Activated CD4-positive, alpha-beta T cell treated with anti-CD3 and anti-CD28 coated beads, Interleukin-2, amount 10 ng/mL, durations not matched to agents 24 days and 14 days (primary cell): ENCODE measurements around the gene REEP1. TPM values are rescaled to one million over a fixed set of nuclear protein-coding genes. Genes with fewer than 3 reads are reported as not detected.

Source experiments
- DNase-seq: peaks from one replicate; pipeline ENCODE4 v3.0.0; 2022
- H3K27ac Mint-ChIP-seq: one replicate; pipeline ENCODE4 v1.8.0; 2022; ENCODE audit warnings: mild to moderate bottlenecking, mixed read lengths
- H3K27me3 Mint-ChIP-seq: one replicate; pipeline ENCODE4 v1.8.0; 2022; ENCODE audit warnings: mixed read lengths
- H3K36me3 Mint-ChIP-seq: one replicate; pipeline ENCODE4 v1.8.0; 2022; ENCODE audit warnings: low read depth, mild to moderate bottlenecking, mixed read lengths
- H3K4me1 Mint-ChIP-seq: one replicate; pipeline ENCODE4 v1.8.0; 2021; ENCODE audit warnings: mixed read lengths
- H3K4me3 Mint-ChIP-seq: one replicate; pipeline ENCODE4 v1.8.0; 2022; ENCODE audit warnings: mild to moderate bottlenecking, moderate library complexity, mixed read lengths
- H3K9me3 Mint-ChIP-seq: one replicate; pipeline ENCODE4 v1.8.0; 2021; ENCODE audit warnings: mixed read lengths
- intact Hi-C: fragments of 100-400 bp; cut with micrococcal nuclease; formaldehyde crosslinking; loops from one replicate; pipeline ENCODE4 v1.15.1; 2023
- total RNA-seq: library from RNA; stranded (reverse); gene quantifications from 2 replicates; pipeline ENCODE4 v1.2.3, GENCODE V29; 2022

The REEP1 gene
- total RNA-seq, 1 donor from 2014 or later: 0.44 TPM

DNA sequence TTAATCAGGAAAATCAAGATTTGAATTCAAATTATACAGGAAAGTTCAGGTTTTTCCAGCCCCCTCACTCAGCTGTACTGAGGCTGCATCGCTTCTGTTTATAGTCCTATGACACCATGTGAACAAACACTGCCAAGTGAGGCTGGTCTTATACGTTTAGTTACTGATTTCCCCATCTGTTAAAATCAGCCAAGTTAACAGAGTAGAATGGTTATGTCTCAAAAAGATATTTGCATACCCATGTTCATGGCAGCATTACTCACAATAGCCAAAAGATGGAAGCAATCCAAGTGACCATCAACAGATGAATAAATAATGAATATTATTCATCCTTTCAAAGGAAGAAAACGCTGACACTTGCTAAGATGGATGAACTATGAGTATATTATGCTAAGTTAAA, 43.8 kb downstream of the REEP1 start:
- Mint-ChIP-seq H3K4me1 (no peaks in the 10 kb centered on the region), H3K36me3 (no peaks in the 10 kb centered on the region), H3K9me3 (no peaks in the 10 kb centered on the region), H3K27ac (no peak overlapping the region), H3K4me3 (no peak overlapping the region), H3K27me3 (peaks cover 27% of the 10 kb centered on the region)
- DNase-seq: no peak
- intact Hi-C loops: loop anchor here (10.0 kb wide), 1 partner anchor 69 kb away; no protein-coding TSS in a partner anchor

GRCh38 chr2:86292571-86293515, 44.6 kb downstream of the REEP1 start:
- Mint-ChIP-seq H3K4me1 (no peaks in the 10 kb centered on the region), H3K36me3 (no peaks in the 10 kb centered on the region), H3K9me3 (no peaks in the 10 kb centered on the region), H3K4me3 (no peak overlapping the region), H3K27me3 (peaks cover 29% of the 10 kb centered on the region), H3K27ac (no peak overlapping the region)
- no peak for DNase-seq
- intact Hi-C loops: loop anchor here (10.0 kb wide), 1 partner anchor 68 kb away; no protein-coding TSS in a partner anchor

GRCh38 chr2:86291328-86291662, 46.1 kb downstream of the REEP1 start:
- H3K27ac Mint-ChIP-seq: no peak overlapping the region
- no peak overlapping the region for H3K4me3 Mint-ChIP-seq
- no peak for DNase-seq
- H3K36me3 Mint-ChIP-seq: no peaks in the 10 kb centered on the region
- no peaks in the 10 kb centered on the region for H3K9me3 Mint-ChIP-seq
- H3K27me3 Mint-ChIP-seq: peaks cover 25% of the 10 kb centered on the region
- intact Hi-C loops: loop anchor here (10.0 kb wide), 1 partner anchor 66 kb away; no protein-coding TSS in a partner anchor
- no peaks in the 10 kb centered on the region for H3K4me1 Mint-ChIP-seq

GRCh38 chr2:86290596-86291327, 46.7 kb downstream of the REEP1 start:
- H3K4me1 Mint-ChIP-seq: no peaks in the 10 kb centered on the region
- H3K27me3 Mint-ChIP-seq: peaks cover 27% of the 10 kb centered on the region
- no peak overlapping the region for H3K4me3 Mint-ChIP-seq
- no peaks in the 10 kb centered on the region for H3K9me3 Mint-ChIP-seq
- no peaks in the 10 kb centered on the region for H3K36me3 Mint-ChIP-seq
- intact Hi-C loops: loop anchor here (10.0 kb wide), 1 partner anchor 66 kb away; no protein-coding TSS in a partner anchor
- DNase-seq: no peak
- no peak overlapping the region for H3K27ac Mint-ChIP-seq

DNA sequence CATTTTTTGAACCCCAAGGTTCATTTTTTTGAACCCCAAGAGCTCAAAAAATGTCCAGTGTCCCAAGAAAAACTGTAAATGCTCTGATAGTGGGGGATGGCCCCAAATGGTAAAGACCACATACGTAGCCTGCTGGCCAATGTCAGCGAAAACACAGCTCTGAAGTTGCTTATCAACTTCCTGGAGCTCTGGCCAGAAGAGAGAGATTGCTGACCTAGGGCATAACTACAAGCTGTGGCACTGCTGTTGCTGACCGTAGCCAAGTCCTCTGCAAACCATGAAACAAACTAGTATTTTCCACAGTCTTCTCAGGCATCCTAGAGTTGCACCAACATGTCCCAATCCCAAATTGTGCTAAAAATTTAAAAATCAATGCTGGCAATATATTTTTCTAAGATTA, 50.9 kb downstream of the REEP1 start:
- Mint-ChIP-seq H3K4me3 (no peak overlapping the region), H3K4me1 (no peaks in the 10 kb centered on the region), H3K27ac (no peak overlapping the region), H3K27me3 (peaks cover 21% of the 10 kb centered on the region), H3K9me3 (no peaks in the 10 kb centered on the region), H3K36me3 (no peaks in the 10 kb centered on the region)
- no peak for DNase-seq
- intact Hi-C loops: no loop called here

DNA sequence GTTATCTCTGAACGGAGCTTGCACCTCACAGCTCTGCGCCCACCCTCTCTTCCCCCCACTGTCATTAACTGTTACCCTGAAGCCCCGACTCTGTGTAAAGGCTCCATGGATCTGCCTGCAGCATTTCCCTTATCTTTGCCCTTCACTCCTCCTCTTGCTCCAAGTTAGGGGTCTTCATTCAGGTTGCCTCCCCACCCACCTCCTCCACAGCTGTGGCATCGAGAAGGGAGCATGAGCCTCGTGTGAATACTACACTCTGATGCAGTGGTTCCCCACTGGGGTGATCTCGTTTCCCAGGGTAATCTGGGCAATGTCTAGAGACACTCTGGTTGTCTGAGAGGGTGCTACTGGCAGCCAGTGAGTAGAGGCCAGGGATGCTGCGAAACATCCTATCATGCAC, 51.4 kb downstream of the REEP1 start:
- intact Hi-C loops: no loop called here
- no peak overlapping the region for H3K4me3 Mint-ChIP-seq
- DNase-seq: no peak
- H3K36me3 Mint-ChIP-seq: no peaks in the 10 kb centered on the region
- no peak overlapping the region for H3K27ac Mint-ChIP-seq
- H3K9me3 Mint-ChIP-seq: no peaks in the 10 kb centered on the region
- H3K4me1 Mint-ChIP-seq: no peaks in the 10 kb centered on the region
- H3K27me3 Mint-ChIP-seq: peaks cover 17% of the 10 kb centered on the region

- Mint-ChIP-seq H3K36me3 (no peaks in the 10 kb centered on the region), H3K27me3 (peaks cover 17% of the 10 kb centered on the region), H3K9me3 (no peaks in the 10 kb centered on the region), H3K27ac (no peak overlapping the region), H3K4me3 (no peak overlapping the region), H3K4me1 (no peaks in the 10 kb centered on the region)
- intact Hi-C loops: no loop called here
- no peak for DNase-seq
Observed at GRCh38 chr2:86285571-86285970, 51.9 kb downstream of the REEP1 start.

- Mint-ChIP-seq H3K27me3 (peaks cover 15% of the 10 kb centered on the region), H3K4me3 (no peak overlapping the region), H3K4me1 (no peaks in the 10 kb centered on the region), H3K36me3 (no peaks in the 10 kb centered on the region), H3K27ac (no peak overlapping the region), H3K9me3 (no peaks in the 10 kb centered on the region)
- intact Hi-C loops: no loop called here
- no peak for DNase-seq
Observed at GRCh38 chr2:86284987-86285386, 52.4 kb downstream of the REEP1 start.

GRCh38 chr2:86284401-86284841, 53.0 kb downstream of the REEP1 start:
- no peak for DNase-seq
- H3K27ac Mint-ChIP-seq: no peak overlapping the region

DNA sequence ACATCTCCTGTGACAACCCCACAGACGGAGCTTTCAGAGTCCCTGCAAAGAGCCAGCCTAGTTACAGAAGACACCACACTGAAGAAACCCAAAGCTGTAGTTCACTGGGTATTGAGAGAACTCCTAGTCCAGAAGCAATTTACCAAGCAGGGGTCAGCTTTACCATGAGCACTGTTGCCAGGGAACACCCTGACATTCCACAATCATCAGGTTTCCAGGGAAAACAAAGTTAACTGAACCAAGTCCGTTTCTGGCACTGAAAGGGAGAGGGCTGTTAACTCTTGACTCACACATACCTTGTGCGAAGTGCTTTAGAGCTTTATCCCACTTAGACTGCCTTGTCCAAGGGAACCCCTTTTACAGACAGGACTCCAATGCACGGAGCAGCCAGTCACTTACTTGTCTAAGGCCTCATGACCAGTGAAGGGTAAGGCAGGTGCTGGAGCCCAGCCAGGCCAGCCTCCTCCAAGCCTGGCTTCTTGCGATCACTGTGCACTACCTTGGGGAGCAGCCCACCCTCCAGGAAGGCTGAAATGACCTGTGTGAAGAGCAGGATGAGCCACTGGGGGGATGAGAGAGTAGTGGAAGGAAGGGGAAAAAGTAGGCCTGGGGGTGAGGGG, 53.9 kb downstream of the REEP1 start:
- H3K9me3 Mint-ChIP-seq: no peaks in the 10 kb centered on the region
- H3K4me1 Mint-ChIP-seq: no peaks in the 10 kb centered on the region
- DNase-seq: no peak
- no peak overlapping the region for H3K4me3 Mint-ChIP-seq
- intact Hi-C loops: no loop called here
- no peaks in the 10 kb centered on the region for H3K36me3 Mint-ChIP-seq
- peaks cover 10% of the 10 kb centered on the region for H3K27me3 Mint-ChIP-seq
- H3K27ac Mint-ChIP-seq: no peak overlapping the region

More at GRCh38 chr2:86284401-86284841, 53.0 kb downstream of the REEP1 start:
- H3K9me3 Mint-ChIP-seq: no peaks in the 10 kb centered on the region
- intact Hi-C loops: no loop called here
- no peaks in the 10 kb centered on the region for H3K4me1 Mint-ChIP-seq
- H3K27me3 Mint-ChIP-seq: peaks cover 12% of the 10 kb centered on the region
- no peaks in the 10 kb centered on the region for H3K36me3 Mint-ChIP-seq
- no peak overlapping the region for H3K4me3 Mint-ChIP-seq

DNA sequence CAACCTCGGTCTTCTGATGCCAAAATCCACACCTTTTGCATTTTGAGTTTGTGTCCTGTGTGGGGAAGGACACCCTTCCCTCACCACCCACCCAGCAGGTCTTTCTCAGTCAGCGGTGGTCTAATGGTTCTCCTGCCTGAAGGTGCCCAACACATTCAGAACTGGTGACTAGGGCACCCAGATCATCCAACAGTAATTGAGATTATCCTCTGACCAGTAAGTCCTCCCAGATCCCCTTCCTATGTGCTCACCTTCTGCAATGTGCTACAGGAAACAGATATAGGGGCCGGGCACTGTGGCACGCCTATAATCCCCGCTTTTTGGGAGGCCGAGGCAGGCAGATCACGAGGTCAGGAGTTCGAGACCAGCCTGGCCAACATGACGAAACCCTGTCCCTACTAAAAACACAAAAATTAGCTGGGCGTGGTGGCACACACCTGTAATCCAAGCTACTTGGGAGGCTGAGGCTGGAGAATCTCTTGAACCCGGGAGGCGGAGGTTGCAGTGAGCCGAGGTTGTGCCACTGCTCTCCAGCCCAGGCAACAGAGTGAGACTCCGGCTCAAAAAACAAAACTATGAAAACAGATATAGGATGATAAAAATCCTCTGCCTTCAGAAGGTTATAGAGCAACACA, 56.2 kb downstream of the REEP1 start:
- Mint-ChIP-seq H3K4me3 (no peak overlapping the region), H3K9me3 (no peaks in the 10 kb centered on the region), H3K4me1 (no peaks in the 10 kb centered on the region), H3K27ac (no peak overlapping the region), H3K36me3 (no peaks in the 10 kb centered on the region), H3K27me3 (peaks cover 9% of the 10 kb centered on the region)
- intact Hi-C loops: no loop called here
- DNase-seq: no peak

DNA sequence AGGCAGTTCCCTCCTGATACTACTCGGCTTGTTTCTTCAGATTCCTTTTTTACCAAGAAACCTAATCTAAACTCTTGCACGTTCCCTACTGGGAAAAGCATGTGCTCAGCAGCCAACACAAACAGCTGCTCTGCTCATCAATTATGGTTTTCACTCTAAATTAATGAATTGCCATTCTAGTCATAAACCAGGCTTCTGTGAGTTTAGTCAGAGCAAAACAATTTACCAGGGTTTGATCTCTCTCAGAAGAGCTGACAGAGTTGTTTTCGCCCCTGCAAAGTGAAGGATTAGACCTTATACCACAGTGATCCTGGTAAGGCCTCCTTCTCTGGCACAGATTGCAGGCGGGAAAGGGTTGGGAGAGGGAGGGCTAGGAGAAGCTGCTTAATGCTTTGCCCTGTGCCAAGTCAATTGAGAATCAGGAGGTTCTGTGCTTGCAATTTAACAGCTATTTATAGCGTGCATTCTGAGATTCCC, 57.2 kb downstream of the REEP1 start:
- Mint-ChIP-seq H3K9me3 (peaks cover 6% of the 10 kb centered on the region), H3K4me1 (peaks cover 5% of the 10 kb centered on the region), H3K27me3 (peaks cover 4% of the 10 kb centered on the region), H3K27ac (no peak overlapping the region), H3K36me3 (no peaks in the 10 kb centered on the region), H3K4me3 (no peak overlapping the region)
- DNase-seq: no peak
- intact Hi-C loops: no loop called here

GRCh38 chr2:86275962-86276361, 61.5 kb downstream of the REEP1 start:
- DNase-seq: no peak

More at GRCh38 chr2:86275962-86276361, 61.5 kb downstream of the REEP1 start:
- H3K9me3 Mint-ChIP-seq: peaks cover 28% of the 10 kb centered on the region
- H3K27me3 Mint-ChIP-seq: peaks cover 2% of the 10 kb centered on the region
- no peak overlapping the region for H3K4me3 Mint-ChIP-seq
- peaks cover 27% of the 10 kb centered on the region for H3K4me1 Mint-ChIP-seq
- intact Hi-C loops: no loop called here
- no peak overlapping the region for H3K27ac Mint-ChIP-seq
- H3K36me3 Mint-ChIP-seq: peaks cover 12% of the 10 kb centered on the region
